Pancreas (tissue), 10 donors: ENCODE measurements around the gene IL1RAPL2. TPM values are rescaled to one million over a fixed set of nuclear protein-coding genes. Genes with fewer than 3 reads are reported as not detected.

Experiments
- ATAC-seq, 4 donors: fragments of 200-7000 bp; cut with Tn5 transposase; one replicate each; pipeline versions ENCODE4 v1.8.0 to v1.9.1; 2020; ENCODE audit warnings: mild to moderate bottlenecking in 4 of 4, moderate library complexity in 4 of 4
- DNase-seq, 6 donors: peaks; one replicate each; pipeline ENCODE4 v3.0.0-alpha.2; 2020
- FAIRE-seq: peaks from 2 replicates; lab custom pipeline; 2012; peaks lifted over from hg19 to GRCh38; lab: Jason Lieb, UNC
- H3K27ac ChIP-seq, 4 donors: fragments of 200-600 bp; sonication (generic); 1 replicate in 3 of 4; 2 replicates in 1 of 4; pipeline versions ENCODE4 v1.5.0 to v1.8.0; 2020
- H3K27me3 ChIP-seq, 4 donors: fragments of 200-600 bp; one replicate each; pipeline ENCODE4 v1.8.0; 2021
- H3K36me3 ChIP-seq, 3 donors: fragments of 200-600 bp; sonication (generic) in 1 of 3; one replicate each; pipeline versions ENCODE4 v1.5.0 to v1.8.0; 2020 to 2021
- H3K4me1 ChIP-seq, 3 donors: fragments of 200-600 bp; one replicate each; pipeline ENCODE4 v1.8.0; 2021
- H3K4me3 ChIP-seq, 4 donors: fragments of 200-600 bp; sonication (generic) in 2 of 4; one replicate each; pipeline versions ENCODE4 v1.5.0 to v1.8.0; 2020 to 2021
- H3K9me3 ChIP-seq, 4 donors: fragments of 200-600 bp; one replicate each; pipeline ENCODE4 v1.8.0; 2021
- WGBS, 2 donors: extraction: QIAGEN DNeasy Blood & Tissue Kit; methylation state at CpG; one replicate each; pipeline ENCODE4 v1.1.7; 2013; 5-methylcytosine and 5-hydroxymethylcytosine counted together
- intact Hi-C, 3 donors: fragments of 100-400 bp; cut with DNase I; formaldehyde crosslinking; loops; one replicate each; pipeline versions ENCODE4 v1.11.1 to v1.14.2; 2022
- polyA plus RNA-seq, 2 donors: library from polyadenylated mRNA; stranded (reverse); fragments of 200-250 nt; gene quantifications; one replicate each; pipeline ENCODE4 v1.2.3, GENCODE V29; 2013
- total RNA-seq, 6 donors: library from RNA; stranded (reverse); fragmentation: NEBNext Ultra II Directional in 4 of 6; extraction: Animal tissue kit (Norgen Biotek cat#: 25700) in 4 of 6; gene quantifications; one replicate each; pipeline versions ENCODE4 v1.2.1 to v1.2.4, GENCODE V29; 2021 to 2023
- TF ChIP-seq, protein P1 (sequence below), 4 donors: fragments of 200-600 bp; sonication (generic) in 3 of 4; IDR thresholded peaks; one replicate each; pipeline versions ENCODE4 v1.5.0 to v1.8.0; 2021; ENCODE audit warnings: antibody characterized with exemption in 4 of 4
- donor health status: healthy with polysubstance abuse.
- donor health status: DM: no; HTN: no; CAD: no; lungs with moderate emphysema.
- donor health status: DM: no; HTN: no; CAD: no.
- donor health status: control.
- donor health status: control.
- donor health status: Bipolar disorder and iron deficiency.
- donor health status: DM: yes; HTN: yes; CAD: no.
- donor health status: DM: no; HTN: no; CAD: no.
- donor health status: DM: no; HTN: no; CAD: no.
- donor health status: DM: yes; HTN: yes; CAD: no.

Gene IL1RAPL2
- total and polyA plus RNA-seq, 8 donors = 0.09 TPM; not detected in 7

DNA sequence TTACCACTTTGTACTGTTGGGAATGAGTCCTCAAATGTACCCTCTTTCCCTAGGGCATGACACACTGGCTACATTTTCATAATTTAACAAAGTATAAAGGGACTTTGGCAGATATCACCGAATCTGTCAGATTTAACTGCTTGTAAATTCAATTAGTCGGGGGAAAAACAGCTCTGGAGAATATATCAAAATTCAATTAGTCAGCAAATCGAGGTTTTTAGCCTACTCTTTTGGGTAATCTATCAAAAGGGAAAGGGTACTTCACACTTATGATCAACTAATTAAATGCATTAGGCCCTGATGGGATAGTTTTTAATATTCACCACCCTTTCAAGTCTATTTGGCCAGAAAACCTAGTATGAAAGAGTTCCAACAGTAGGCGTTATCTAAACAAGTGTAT is 141.0 kb downstream of the IL1RAPL2 start:
- H3K4me1 ChIP-seq = no peaks in the 10 kb centered on the region
- TF ChIP-seq, protein P1, sequence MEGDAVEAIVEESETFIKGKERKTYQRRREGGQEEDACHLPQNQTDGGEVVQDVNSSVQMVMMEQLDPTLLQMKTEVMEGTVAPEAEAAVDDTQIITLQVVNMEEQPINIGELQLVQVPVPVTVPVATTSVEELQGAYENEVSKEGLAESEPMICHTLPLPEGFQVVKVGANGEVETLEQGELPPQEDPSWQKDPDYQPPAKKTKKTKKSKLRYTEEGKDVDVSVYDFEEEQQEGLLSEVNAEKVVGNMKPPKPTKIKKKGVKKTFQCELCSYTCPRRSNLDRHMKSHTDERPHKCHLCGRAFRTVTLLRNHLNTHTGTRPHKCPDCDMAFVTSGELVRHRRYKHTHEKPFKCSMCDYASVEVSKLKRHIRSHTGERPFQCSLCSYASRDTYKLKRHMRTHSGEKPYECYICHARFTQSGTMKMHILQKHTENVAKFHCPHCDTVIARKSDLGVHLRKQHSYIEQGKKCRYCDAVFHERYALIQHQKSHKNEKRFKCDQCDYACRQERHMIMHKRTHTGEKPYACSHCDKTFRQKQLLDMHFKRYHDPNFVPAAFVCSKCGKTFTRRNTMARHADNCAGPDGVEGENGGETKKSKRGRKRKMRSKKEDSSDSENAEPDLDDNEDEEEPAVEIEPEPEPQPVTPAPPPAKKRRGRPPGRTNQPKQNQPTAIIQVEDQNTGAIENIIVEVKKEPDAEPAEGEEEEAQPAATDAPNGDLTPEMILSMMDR (IDR thresholded peaks at IDR 0.05) = no peak
- DNase-seq = no peak
- FAIRE-seq = no peak
- H3K9me3 ChIP-seq = no peaks in the 10 kb centered on the region
- no peak overlapping the region for H3K27ac ChIP-seq
- H3K4me3 ChIP-seq = no peak overlapping the region
- no peaks in the 10 kb centered on the region for H3K36me3 ChIP-seq
- 51 to 67% methylated on average over 4 of the region's 4 CpGs for WGBS, 2 donors
- ATAC-seq = no peak
- no peaks in the 10 kb centered on the region for H3K27me3 ChIP-seq
- intact Hi-C loops = no loop called here

DNA sequence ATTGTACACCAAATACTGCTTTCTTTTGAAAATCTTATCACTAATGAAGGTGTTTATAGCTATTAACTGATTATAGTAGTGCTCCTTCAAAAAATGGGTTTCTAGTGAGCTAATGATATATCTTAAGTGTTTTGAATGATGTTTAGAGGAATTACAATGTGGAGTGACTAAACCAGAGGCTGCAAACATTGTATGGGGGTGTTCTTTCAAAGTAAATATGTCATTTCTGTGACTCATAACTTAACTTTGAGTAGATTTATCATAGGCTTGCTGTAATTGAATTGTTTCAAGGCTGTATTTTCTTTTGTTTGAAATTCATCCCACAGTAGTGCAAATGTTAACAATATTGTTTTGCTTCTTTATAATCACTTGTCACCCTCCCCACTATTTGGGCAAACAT is 141.6 kb downstream of the IL1RAPL2 start:
- FAIRE-seq = no peak

DNA sequence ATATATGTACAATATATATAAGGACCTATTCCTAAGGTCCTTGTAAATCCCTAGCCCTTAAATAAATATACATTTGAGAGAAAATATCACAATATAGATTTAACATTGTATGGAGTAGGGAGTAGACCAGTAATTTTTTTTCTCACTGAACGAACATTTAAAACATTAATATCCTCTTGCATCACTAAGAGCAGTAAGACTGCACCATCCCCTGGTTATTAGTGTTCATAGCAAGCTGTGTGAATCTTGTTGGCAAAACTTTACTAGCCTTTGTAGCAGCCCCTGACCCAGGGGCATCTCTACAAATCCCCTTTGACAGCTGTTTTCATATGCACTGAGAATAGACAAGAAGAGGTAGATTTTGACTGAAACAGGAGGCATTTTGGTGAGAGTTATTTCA is 146.5 kb downstream of the IL1RAPL2 start:
- 22 to 29% methylated on average over 1 of the region's 1 CpG for WGBS, 2 donors
- peaks cover 0 to 5% (median 0%) of the 10 kb centered on the region in 4 donors for H3K27me3 ChIP-seq
- H3K9me3 ChIP-seq = no peaks in the 10 kb centered on the region
- TF ChIP-seq, protein P1 (IDR thresholded peaks at IDR 0.05) = no peak
- no peak overlapping the region for H3K4me3 ChIP-seq
- no peaks in the 10 kb centered on the region for H3K36me3 ChIP-seq
- H3K27ac ChIP-seq = no peak overlapping the region
- no peak for ATAC-seq
- no peak for DNase-seq
- intact Hi-C loops = no loop called here
- no peaks in the 10 kb centered on the region for H3K4me1 ChIP-seq
- FAIRE-seq = no peak

More for the DNA sequence above, 141.6 kb downstream of the IL1RAPL2 start:
- Histone ChIP-seq H3K4me3 (no peak overlapping the region), H3K27ac (no peak overlapping the region), H3K36me3 (no peaks in the 10 kb centered on the region), H3K4me1 (no peaks in the 10 kb centered on the region), H3K9me3 (no peaks in the 10 kb centered on the region), H3K27me3 (no peaks in the 10 kb centered on the region)
- no peak for DNase-seq
- no peak for ATAC-seq
- TF ChIP-seq, protein P1 (IDR thresholded peaks at IDR 0.05) = no peak
- intact Hi-C loops = no loop called here

DNA sequence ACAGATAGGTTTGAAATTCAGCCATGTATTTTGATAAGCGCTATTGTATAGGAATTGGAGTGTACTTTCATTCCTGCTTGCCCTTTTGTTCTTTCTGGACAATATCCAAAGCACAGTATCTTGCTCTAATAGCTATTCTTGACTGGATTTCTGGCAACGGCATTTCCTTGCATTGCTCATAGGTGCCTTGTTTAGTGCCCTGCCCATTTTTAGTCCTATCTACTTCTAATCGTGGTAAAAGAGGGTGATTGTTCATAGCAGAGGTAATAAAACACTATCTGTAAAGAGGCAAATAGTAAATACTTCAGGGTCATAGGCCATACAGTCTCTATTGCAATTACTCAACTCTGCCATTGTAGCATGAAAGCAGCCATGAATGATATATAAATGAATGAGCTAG is 155.9 kb downstream of the IL1RAPL2 start:
- Histone ChIP-seq H3K9me3 (no peaks in the 10 kb centered on the region), H3K36me3 (no peaks in the 10 kb centered on the region), H3K4me3 (no peak overlapping the region), H3K4me1 (no peaks in the 10 kb centered on the region), H3K27ac (no peak overlapping the region), H3K27me3 (no peaks in the 10 kb centered on the region)
- intact Hi-C loops = no loop called here
- no peak for ATAC-seq
- DNase-seq = no peak
- FAIRE-seq = no peak
- TF ChIP-seq, protein P1 (IDR thresholded peaks at IDR 0.05) = no peak
- WGBS, 2 donors = 48% methylated on average over 3 of the region's 3 CpGs

DNA sequence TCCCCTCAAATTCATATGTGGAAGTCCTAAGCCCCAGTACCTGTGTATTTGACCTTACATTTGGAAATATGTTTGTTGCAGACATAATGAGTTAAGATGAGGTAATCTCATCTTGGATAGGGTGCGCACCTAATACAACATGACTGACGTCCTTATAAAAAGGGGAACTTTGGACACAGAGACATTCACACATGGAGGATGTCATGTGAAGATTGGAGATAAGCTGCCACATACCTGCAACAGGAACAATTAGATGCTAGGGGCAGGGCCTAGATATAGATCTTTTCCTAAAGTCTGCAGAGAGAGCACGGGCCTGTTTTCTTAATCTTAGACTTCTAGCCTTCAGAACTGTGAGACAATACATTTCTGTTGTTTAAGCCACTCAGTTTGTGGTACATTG is 162.5 kb downstream of the IL1RAPL2 start:
- Histone ChIP-seq H3K9me3 (no peaks in the 10 kb centered on the region), H3K4me3 (no peak overlapping the region), H3K36me3 (no peaks in the 10 kb centered on the region), H3K27ac (no peak overlapping the region), H3K27me3 (peaks cover 0 to 4% (median 0%) of the 10 kb centered on the region in 4 donors), H3K4me1 (no peaks in the 10 kb centered on the region)
- WGBS, 2 donors = 61 to 68% methylated on average over 3 of the region's 3 CpGs
- ATAC-seq (no peak), DNase-seq (no peak), FAIRE-seq (no peak)
- intact Hi-C loops = no loop called here
- TF ChIP-seq, protein P1 (IDR thresholded peaks at IDR 0.05) = no peak
